ENCODE measurements around the gene GAB2. TPM values are rescaled to one million over a fixed set of nuclear protein-coding genes. Genes with fewer than 3 reads are reported as not detected.

GAB2 gene
- total and polyA plus RNA-seq, 8 donors, result 2.2 to 19.3 (median 8.6) TPM

GRCh38 chr11:78451371-78452150, 33.9 kb upstream of the GAB2 start:
- H3K4me1 ChIP-seq, result peaks cover 0 to 10% (median 2%) of the 10 kb centered on the region in 4 donors
- H3K9me3 ChIP-seq, result no peaks in the 10 kb centered on the region
- peaks cover 0 to 3% (median 1%) of the 10 kb centered on the region in 4 donors for H3K36me3 ChIP-seq
- no peak for DNase-seq
- intact Hi-C loops (cut with DNase I; ENCODE audit: low total_unique reads), result no loop called here
- WGBS, 5 donors, result 57 to 76% (median 62%) methylated on average over 5 of the region's 5 CpGs
- H3K27ac ChIP-seq, result no peak overlapping the region
- H3K27me3 ChIP-seq, result no peaks in the 10 kb centered on the region
- TF ChIP-seq EP300 (IDR thresholded peaks at IDR 0.05) (no peak), POLR2A (IDR thresholded peaks at IDR 0.05) (no peak), POLR2AphosphoS5 (IDR thresholded peaks at IDR 0.05) (no peak)
- TF ChIP-seq, protein P1, sequence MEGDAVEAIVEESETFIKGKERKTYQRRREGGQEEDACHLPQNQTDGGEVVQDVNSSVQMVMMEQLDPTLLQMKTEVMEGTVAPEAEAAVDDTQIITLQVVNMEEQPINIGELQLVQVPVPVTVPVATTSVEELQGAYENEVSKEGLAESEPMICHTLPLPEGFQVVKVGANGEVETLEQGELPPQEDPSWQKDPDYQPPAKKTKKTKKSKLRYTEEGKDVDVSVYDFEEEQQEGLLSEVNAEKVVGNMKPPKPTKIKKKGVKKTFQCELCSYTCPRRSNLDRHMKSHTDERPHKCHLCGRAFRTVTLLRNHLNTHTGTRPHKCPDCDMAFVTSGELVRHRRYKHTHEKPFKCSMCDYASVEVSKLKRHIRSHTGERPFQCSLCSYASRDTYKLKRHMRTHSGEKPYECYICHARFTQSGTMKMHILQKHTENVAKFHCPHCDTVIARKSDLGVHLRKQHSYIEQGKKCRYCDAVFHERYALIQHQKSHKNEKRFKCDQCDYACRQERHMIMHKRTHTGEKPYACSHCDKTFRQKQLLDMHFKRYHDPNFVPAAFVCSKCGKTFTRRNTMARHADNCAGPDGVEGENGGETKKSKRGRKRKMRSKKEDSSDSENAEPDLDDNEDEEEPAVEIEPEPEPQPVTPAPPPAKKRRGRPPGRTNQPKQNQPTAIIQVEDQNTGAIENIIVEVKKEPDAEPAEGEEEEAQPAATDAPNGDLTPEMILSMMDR (IDR thresholded peaks at IDR 0.05), result no peak
- H3K4me3 ChIP-seq, result no peak overlapping the region

GRCh38 chr11:78450866-78451265, 33.2 kb upstream of the GAB2 start:
- WGBS, 5 donors, result 49 to 69% (median 64%) methylated on average over 2 of the region's 2 CpGs
- no peak for DNase-seq
- Histone ChIP-seq H3K27me3 (no peaks in the 10 kb centered on the region), H3K36me3 (no peaks in the 10 kb centered on the region), H3K4me1 (peaks cover 0 to 10% (median 2%) of the 10 kb centered on the region in 4 donors), H3K4me3 (no peak overlapping the region), H3K9me3 (no peaks in the 10 kb centered on the region), H3K27ac (no peak overlapping the region)
- no peak for TF ChIP-seq POLR2AphosphoS5 (IDR thresholded peaks at IDR 0.05)
- TF ChIP-seq, protein P1 (IDR thresholded peaks at IDR 0.05), result no peak
- no peak for TF ChIP-seq EP300 (IDR thresholded peaks at IDR 0.05)
- TF ChIP-seq POLR2A (IDR thresholded peaks at IDR 0.05), result no peak
- intact Hi-C loops (cut with DNase I; ENCODE audit: low total_unique reads), result no loop called here

GRCh38 chr11:78449866-78450265, 32.2 kb upstream of the GAB2 start:
- Histone ChIP-seq H3K9me3 (no peaks in the 10 kb centered on the region), H3K36me3 (no peaks in the 10 kb centered on the region), H3K4me3 (no peak overlapping the region), H3K27ac (no peak overlapping the region), H3K4me1 (peaks cover 0 to 10% (median 2%) of the 10 kb centered on the region in 4 donors), H3K27me3 (no peaks in the 10 kb centered on the region)
- TF ChIP-seq EP300 (IDR thresholded peaks at IDR 0.05) (no peak), POLR2AphosphoS5 (IDR thresholded peaks at IDR 0.05) (no peak), POLR2A (IDR thresholded peaks at IDR 0.05) (no peak)
- TF ChIP-seq, protein P1 (IDR thresholded peaks at IDR 0.05), result no peak
- DNase-seq, result no peak
- WGBS, 5 donors, result 89 to 97% (median 95%) methylated on average over 4 of the region's 4 CpGs
- intact Hi-C loops (cut with DNase I; ENCODE audit: low total_unique reads), result no loop called here

DNA sequence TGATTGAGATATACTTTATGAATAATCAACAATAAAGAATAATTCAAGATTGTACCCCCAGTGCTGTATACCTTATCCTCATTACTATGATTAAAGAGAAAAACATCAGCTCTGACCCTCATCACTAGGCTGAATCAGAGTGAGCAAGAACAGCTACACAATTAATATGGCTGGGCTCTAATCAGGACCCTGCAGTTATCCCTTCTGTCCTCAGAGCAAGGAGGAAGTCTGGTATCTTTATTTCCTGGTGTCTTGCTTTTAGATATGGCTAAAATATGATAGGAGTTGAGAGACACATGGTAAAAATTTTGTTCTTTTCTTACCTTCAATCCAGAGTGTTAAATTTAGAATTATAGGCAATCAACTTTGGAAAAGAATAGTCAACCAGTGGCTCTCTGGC, 28.6 kb upstream of the GAB2 start:
- Histone ChIP-seq H3K9me3 (no peaks in the 10 kb centered on the region), H3K27ac (no peak overlapping the region), H3K4me3 (no peak overlapping the region), H3K36me3 (peaks cover 0 to 19% (median 14%) of the 10 kb centered on the region in 4 donors), H3K27me3 (no peaks in the 10 kb centered on the region), H3K4me1 (peaks cover 0 to 5% (median 1%) of the 10 kb centered on the region in 4 donors)
- DNase-seq, result no peak
- TF ChIP-seq, protein P1 (IDR thresholded peaks at IDR 0.05), result no peak
- no peak for TF ChIP-seq POLR2A (IDR thresholded peaks at IDR 0.05)
- no peak for TF ChIP-seq EP300 (IDR thresholded peaks at IDR 0.05)
- TF ChIP-seq POLR2AphosphoS5 (IDR thresholded peaks at IDR 0.05), result no peak
- intact Hi-C loops (cut with DNase I; ENCODE audit: low total_unique reads), result no loop called here

Measured in stomach (tissue), 9 donors.